ENCODE measurements around the gene HCST. TPM values are rescaled to one million over a fixed set of nuclear protein-coding genes. Genes with fewer than 3 reads are reported as not detected.

The HCST gene
- total RNA-seq, 1 donor from 2014 or later: 53.9 TPM

- Mint-ChIP-seq H3K27ac (no peak overlapping the region), H3K36me3 (ENCODE audit: low read depth) (no peaks in the 10 kb centered on the region), H3K27me3 (ENCODE audit: low read depth) (no peaks in the 10 kb centered on the region), H3K4me3 (ENCODE audit: low read depth) (no peak overlapping the region), H3K9me3 (no peaks in the 10 kb centered on the region), H3K4me1 (ENCODE audit: low read depth) (peaks cover 9% of the 10 kb centered on the region)
- no peak for DNase-seq (ENCODE audit: low spot score)
- intact Hi-C loops (cut with micrococcal nuclease): no loop called here
Measured at GRCh38 chr19:35913589-35913988, 11.3 kb downstream of the HCST start.

DNA sequence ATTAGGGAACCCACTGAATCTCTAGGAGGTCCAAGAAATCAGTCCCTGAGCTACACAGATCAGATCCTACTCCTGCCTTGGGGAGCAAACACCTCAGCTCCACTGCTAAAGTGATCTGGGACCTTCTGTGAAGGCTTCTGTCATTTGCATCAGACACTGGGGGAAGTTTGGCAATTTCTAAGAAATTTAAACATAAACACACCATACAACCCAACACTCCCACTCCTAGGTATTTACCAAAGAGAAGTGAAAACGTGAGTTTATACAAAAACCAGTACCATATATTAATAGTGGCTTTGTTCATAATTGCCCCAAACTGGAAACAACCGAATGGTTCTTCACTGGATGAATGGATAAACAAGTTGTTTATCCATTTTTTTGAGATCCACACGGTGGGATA is 13.1 kb downstream of the HCST start:
- intact Hi-C loops (cut with micrococcal nuclease): no loop called here
- no peak overlapping the region for H3K27ac Mint-ChIP-seq
- H3K27me3 Mint-ChIP-seq (ENCODE audit: low read depth): no peaks in the 10 kb centered on the region
- no peak overlapping the region for H3K4me3 Mint-ChIP-seq (ENCODE audit: low read depth)
- DNase-seq (ENCODE audit: low spot score): no peak
- H3K36me3 Mint-ChIP-seq (ENCODE audit: low read depth): no peaks in the 10 kb centered on the region
- H3K9me3 Mint-ChIP-seq: no peaks in the 10 kb centered on the region
- peaks cover 2% of the 10 kb centered on the region for H3K4me1 Mint-ChIP-seq (ENCODE audit: low read depth)

DNA sequence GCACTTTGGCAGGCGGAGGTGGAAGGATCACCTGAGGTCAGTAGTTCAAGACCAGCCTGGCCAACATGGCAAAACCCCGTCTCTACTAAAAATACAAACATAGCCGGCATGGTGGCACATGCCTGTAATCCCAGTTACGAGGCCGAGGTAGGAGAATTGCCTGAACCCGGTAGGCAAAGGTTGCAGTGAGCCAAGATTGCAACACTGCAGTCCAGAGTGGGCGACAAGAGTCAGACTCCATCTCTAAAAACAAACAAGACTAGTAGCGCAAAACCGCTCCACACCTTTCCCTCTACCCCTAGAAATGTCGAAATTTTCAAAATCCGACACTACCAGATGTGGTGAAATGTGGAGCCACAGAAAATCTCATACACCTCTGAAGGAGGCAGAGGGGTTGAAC is 17.0 kb downstream of the HCST start:
- no peak for DNase-seq (ENCODE audit: low spot score)
- no peak overlapping the region for H3K27ac Mint-ChIP-seq
- intact Hi-C loops (cut with micrococcal nuclease): no loop called here
- H3K4me1 Mint-ChIP-seq (ENCODE audit: low read depth): peaks cover 2% of the 10 kb centered on the region
- no peaks in the 10 kb centered on the region for H3K9me3 Mint-ChIP-seq
- no peaks in the 10 kb centered on the region for H3K36me3 Mint-ChIP-seq (ENCODE audit: low read depth)
- H3K27me3 Mint-ChIP-seq (ENCODE audit: low read depth): peaks cover 5% of the 10 kb centered on the region
- no peak overlapping the region for H3K4me3 Mint-ChIP-seq (ENCODE audit: low read depth)

DNA sequence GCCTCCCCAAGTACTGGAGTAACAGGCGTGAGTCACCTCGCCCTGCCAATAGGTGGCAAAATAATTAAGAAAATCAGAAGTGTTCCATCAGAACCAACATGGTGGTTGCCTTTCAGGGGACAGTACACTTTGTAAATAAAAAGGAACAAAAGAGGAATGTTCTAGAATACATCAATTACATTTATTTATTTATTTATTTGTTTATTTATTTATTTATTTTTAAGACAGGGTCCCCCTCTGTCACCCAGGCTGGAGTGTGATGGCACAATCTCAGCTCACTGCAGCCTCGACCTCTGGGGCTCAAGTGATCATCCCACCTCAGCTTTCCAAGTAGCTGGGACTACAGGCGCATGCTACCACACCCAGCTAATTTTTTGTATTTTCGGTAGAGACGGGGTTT is 18.7 kb downstream of the HCST start:
- no peak overlapping the region for H3K27ac Mint-ChIP-seq
- H3K4me3 Mint-ChIP-seq (ENCODE audit: low read depth): no peak overlapping the region
- peaks cover 7% of the 10 kb centered on the region for H3K36me3 Mint-ChIP-seq (ENCODE audit: low read depth)
- peaks cover 8% of the 10 kb centered on the region for H3K27me3 Mint-ChIP-seq (ENCODE audit: low read depth)
- intact Hi-C loops (cut with micrococcal nuclease): no loop called here
- H3K4me1 Mint-ChIP-seq (ENCODE audit: low read depth): no peaks in the 10 kb centered on the region
- DNase-seq (ENCODE audit: low spot score): no peak
- H3K9me3 Mint-ChIP-seq: peaks cover 11% of the 10 kb centered on the region

- Mint-ChIP-seq H3K36me3 (ENCODE audit: low read depth) (peaks cover 10% of the 10 kb centered on the region), H3K27ac (no peak overlapping the region), H3K4me1 (ENCODE audit: low read depth) (peaks cover 8% of the 10 kb centered on the region)
Measured at GRCh38 chr19:35925501-35925900, 23.2 kb downstream of the HCST start.

DNA sequence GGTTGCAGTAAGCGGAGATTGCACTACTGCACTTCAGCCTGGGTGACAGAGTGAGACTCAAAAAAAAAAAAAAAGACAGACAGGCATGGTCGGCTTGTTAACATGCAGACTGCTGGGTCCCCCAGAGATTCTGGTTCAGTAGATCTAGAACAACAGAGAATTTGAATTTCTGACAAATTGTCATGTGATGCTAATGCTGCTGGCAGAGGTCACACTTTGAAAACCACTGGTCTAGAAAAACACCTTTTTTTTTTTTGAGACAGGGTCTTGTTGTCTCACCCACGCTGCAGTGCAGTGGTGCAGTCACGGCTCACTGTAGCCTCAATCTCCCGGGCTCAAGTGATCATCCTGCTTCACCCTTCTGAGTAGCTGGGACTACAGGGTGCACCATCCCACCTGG is 26.2 kb downstream of the HCST start:
- Mint-ChIP-seq H3K9me3 (peaks cover 15% of the 10 kb centered on the region), H3K36me3 (ENCODE audit: low read depth) (peaks cover 10% of the 10 kb centered on the region)
- intact Hi-C loops (cut with micrococcal nuclease): no loop called here

More at GRCh38 chr19:35925501-35925900, 23.2 kb downstream of the HCST start:
- peaks cover 15% of the 10 kb centered on the region for H3K9me3 Mint-ChIP-seq
- no peak for DNase-seq (ENCODE audit: low spot score)
- intact Hi-C loops (cut with micrococcal nuclease): no loop called here
- H3K27me3 Mint-ChIP-seq (ENCODE audit: low read depth): peaks cover 8% of the 10 kb centered on the region
- H3K4me3 Mint-ChIP-seq (ENCODE audit: low read depth): no peak overlapping the region

DNA sequence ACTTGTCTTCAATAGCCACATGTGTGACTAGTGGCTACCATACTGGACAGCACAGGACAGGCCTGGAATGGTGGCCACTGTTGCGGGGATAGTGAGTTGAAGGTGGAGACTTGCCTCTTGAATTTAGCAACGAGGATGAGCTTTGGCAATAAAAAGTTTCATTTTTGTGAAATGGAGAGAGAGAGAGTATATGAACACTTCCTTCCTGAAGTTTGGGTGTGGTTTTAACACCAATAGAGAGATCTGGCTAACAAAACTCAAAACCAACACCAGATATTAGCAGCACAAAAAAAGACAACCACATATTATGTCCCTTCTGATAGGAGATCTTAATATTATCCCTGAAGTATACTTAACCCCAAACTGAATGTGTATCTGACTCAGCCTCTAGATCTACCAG is 27.5 kb downstream of the HCST start:
- peak overlapping the region; percentile 90 for H3K27ac Mint-ChIP-seq
- peaks cover 3% of the 10 kb centered on the region for H3K27me3 Mint-ChIP-seq (ENCODE audit: low read depth)
- intact Hi-C loops (cut with micrococcal nuclease): loop anchor here (5.0 kb wide), 1 partner anchor 283 kb away; the partner anchor contains the start of gene COX6B1
- peak overlapping the region; percentile 62 for H3K4me3 Mint-ChIP-seq (ENCODE audit: low read depth)
- peaks cover 10% of the 10 kb centered on the region for H3K36me3 Mint-ChIP-seq (ENCODE audit: low read depth)
- DNase-seq (ENCODE audit: low spot score): no peak
- H3K4me1 Mint-ChIP-seq (ENCODE audit: low read depth): peaks cover 21% of the 10 kb centered on the region
- peaks cover 15% of the 10 kb centered on the region for H3K9me3 Mint-ChIP-seq

More for the DNA sequence above, 26.2 kb downstream of the HCST start:
- Mint-ChIP-seq H3K4me1 (ENCODE audit: low read depth) (peaks cover 21% of the 10 kb centered on the region), H3K27me3 (ENCODE audit: low read depth) (peaks cover 5% of the 10 kb centered on the region), H3K4me3 (ENCODE audit: low read depth) (no peak overlapping the region), H3K27ac (no peak overlapping the region)
- DNase-seq (ENCODE audit: low spot score): no peak

GRCh38 chr19:35931161-35931873 is 29.0 kb downstream of the HCST start:
- peak overlapping the region; percentile 70 for H3K4me3 Mint-ChIP-seq (ENCODE audit: low read depth)
- peak overlapping the region; percentile 76 for H3K27ac Mint-ChIP-seq
- H3K4me1 Mint-ChIP-seq (ENCODE audit: low read depth): peaks cover 24% of the 10 kb centered on the region
- no peaks in the 10 kb centered on the region for H3K27me3 Mint-ChIP-seq (ENCODE audit: low read depth)
- peak; percentile 100 for DNase-seq (ENCODE audit: low spot score)
- peaks cover under 1% of the 10 kb centered on the region for H3K9me3 Mint-ChIP-seq
- intact Hi-C loops (cut with micrococcal nuclease): loop anchor here (1.0 to 5.0 kb wide), 7 partner anchors 32 to 284 kb away; partner anchors contain the start of genes COX6B1 and PROSER3
- H3K36me3 Mint-ChIP-seq (ENCODE audit: low read depth): peaks cover under 1% of the 10 kb centered on the region

DNA sequence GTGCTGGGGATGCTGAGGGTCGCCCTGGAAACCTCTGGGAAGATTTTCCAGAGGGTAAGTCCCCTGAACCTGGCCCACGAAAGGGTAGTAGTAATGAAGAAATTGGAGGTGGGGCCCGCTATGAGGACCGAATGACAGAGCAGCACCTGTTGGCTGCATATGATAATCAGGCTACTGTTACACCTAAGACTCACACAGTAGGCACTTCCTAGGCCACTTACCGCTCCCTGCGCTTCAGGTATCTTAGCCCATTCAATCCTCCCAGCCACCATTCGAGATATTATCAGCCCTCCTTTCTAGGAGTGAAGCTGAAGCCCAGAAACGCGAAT is 29.5 kb downstream of the HCST start:
- Mint-ChIP-seq H3K4me1 (ENCODE audit: low read depth) (peaks cover 24% of the 10 kb centered on the region), H3K27ac (peak overlapping the region; percentile 47), H3K36me3 (ENCODE audit: low read depth) (no peaks in the 10 kb centered on the region), H3K4me3 (ENCODE audit: low read depth) (peak overlapping the region; percentile 51), H3K27me3 (ENCODE audit: low read depth) (no peaks in the 10 kb centered on the region), H3K9me3 (no peaks in the 10 kb centered on the region)
- DNase-seq (ENCODE audit: low spot score): no peak
- intact Hi-C loops (cut with micrococcal nuclease): loop anchor here (1.0 to 5.0 kb wide), 7 partner anchors 33 to 285 kb away; partner anchors contain the start of genes COX6B1 and PROSER3

- H3K27ac Mint-ChIP-seq: no peak overlapping the region
- no peaks in the 10 kb centered on the region for H3K27me3 Mint-ChIP-seq (ENCODE audit: low read depth)
- no peak for DNase-seq (ENCODE audit: low spot score)
- H3K9me3 Mint-ChIP-seq: no peaks in the 10 kb centered on the region
- peaks cover 24% of the 10 kb centered on the region for H3K4me1 Mint-ChIP-seq (ENCODE audit: low read depth)
- intact Hi-C loops (cut with micrococcal nuclease): loop anchor here (5.0 kb wide), 1 partner anchor 285 kb away; the partner anchor contains the start of gene COX6B1
- H3K4me3 Mint-ChIP-seq (ENCODE audit: low read depth): no peak overlapping the region
- no peaks in the 10 kb centered on the region for H3K36me3 Mint-ChIP-seq (ENCODE audit: low read depth)
Measured at GRCh38 chr19:35932291-35932936, 30.1 kb downstream of the HCST start.

- intact Hi-C loops (cut with micrococcal nuclease): no loop called here
- Mint-ChIP-seq H3K4me1 (ENCODE audit: low read depth) (peaks cover 27% of the 10 kb centered on the region), H3K4me3 (ENCODE audit: low read depth) (peak within 1 kb of the TSS; percentile 95), H3K36me3 (ENCODE audit: low read depth) (peaks cover 3% of the 10 kb centered on the region), H3K27ac (no peak within 1 kb of the TSS), H3K9me3 (no peaks in the 10 kb centered on the region), H3K27me3 (ENCODE audit: low read depth) (no peaks in the 10 kb centered on the region)
- DNase-seq (ENCODE audit: low spot score): peak; percentile 52
Measured at GRCh38 chr19:35935911-35936737, 33.8 kb downstream of the HCST start, which contains the start of gene LRFN3. Gene LRFN3 (plus strand): TSS chr19:35936374. CDS start chr19:35939426, 3,052 bp downstream.

DNA sequence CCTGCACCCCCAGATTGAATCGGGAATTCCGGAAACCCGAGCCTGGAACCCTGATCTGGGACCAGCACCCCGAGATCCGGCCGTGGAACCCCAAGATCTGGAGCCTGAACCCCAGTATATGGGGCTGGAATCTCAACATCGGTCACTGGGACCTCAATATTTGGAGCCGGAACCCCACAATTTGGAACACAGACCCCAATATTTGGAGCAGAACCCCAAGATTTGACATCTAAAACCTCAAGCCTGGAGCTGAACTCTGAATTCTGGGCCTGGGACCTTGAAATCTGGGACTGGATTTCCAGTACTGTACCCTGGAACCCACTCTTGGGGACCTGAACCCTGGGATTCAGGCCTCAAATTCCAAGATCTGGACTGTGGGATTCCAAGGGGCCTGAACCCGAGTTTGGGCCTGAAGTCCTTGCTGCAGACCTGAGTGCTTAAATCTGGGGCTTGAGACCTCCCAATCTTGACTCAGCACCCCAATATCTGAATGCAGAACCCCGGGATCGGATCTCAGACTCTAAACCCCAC is 34.5 kb downstream of the HCST start:
- Mint-ChIP-seq H3K27me3 (ENCODE audit: low read depth) (no peaks in the 10 kb centered on the region), H3K4me1 (ENCODE audit: low read depth) (peaks cover 23% of the 10 kb centered on the region), H3K36me3 (ENCODE audit: low read depth) (peaks cover 5% of the 10 kb centered on the region), H3K27ac (no peak overlapping the region), H3K9me3 (no peaks in the 10 kb centered on the region), H3K4me3 (ENCODE audit: low read depth) (peak overlapping the region; percentile 78)
- no peak for DNase-seq (ENCODE audit: low spot score)
- intact Hi-C loops (cut with micrococcal nuclease): no loop called here

Data from activated T-helper 2 cell treated with anti-CD3 and anti-CD28 coated beads, Interferon-gamma antibody, Interleukin-2, Interleukin-4, amounts not matched to agents 10 μg/mL and 5 μg/mL and 100 μg/mL, durations not matched to agents 14 hours and 24 hours and 36 hours (primary cell).